HUES6 (cell line): ENCODE measurements around the gene ADCY1.
"Not testable (repeated sequence)": the region's sequence is repeated elsewhere in the genome, so short reads cannot be mapped to it uniquely, and the experiment has no call there.

Experiments
- H3K27ac ChIP-seq: 2 replicates; pipeline ENCODE4 v1.7.0; 2013; ENCODE audit warnings: low read depth, mild to moderate bottlenecking, low read length, inconsistent platforms
- H3K27me3 ChIP-seq: 2 replicates; pipeline ENCODE4 v1.6.1; 2013; ENCODE audit warnings: low read length; ENCODE audit not compliant: control insufficient read depth, insufficient read depth
- H3K36me3 ChIP-seq: 2 replicates; pipeline ENCODE4 v1.6.1; 2013; ENCODE audit warnings: low read length; ENCODE audit not compliant: control insufficient read depth, insufficient read depth
- H3K4me1 ChIP-seq: 2 replicates; pipeline ENCODE4 v1.6.1; 2013; ENCODE audit warnings: low read length; ENCODE audit not compliant: control insufficient read depth, insufficient read depth
- H3K4me3 ChIP-seq: 2 replicates; pipeline ENCODE4 v1.5.1; 2013; ENCODE audit warnings: low read depth, low read length
- H3K9ac ChIP-seq: one replicate; pipeline ENCODE4 v1.6.1; 2013; ENCODE audit warnings: mild to moderate bottlenecking, low read length
- H3K9me3 ChIP-seq: 2 replicates; pipeline ENCODE4 v1.6.1; 2013; ENCODE audit warnings: low read depth, low read length; ENCODE audit not compliant: control insufficient read depth, insufficient read depth

ADCY1 gene

DNA sequence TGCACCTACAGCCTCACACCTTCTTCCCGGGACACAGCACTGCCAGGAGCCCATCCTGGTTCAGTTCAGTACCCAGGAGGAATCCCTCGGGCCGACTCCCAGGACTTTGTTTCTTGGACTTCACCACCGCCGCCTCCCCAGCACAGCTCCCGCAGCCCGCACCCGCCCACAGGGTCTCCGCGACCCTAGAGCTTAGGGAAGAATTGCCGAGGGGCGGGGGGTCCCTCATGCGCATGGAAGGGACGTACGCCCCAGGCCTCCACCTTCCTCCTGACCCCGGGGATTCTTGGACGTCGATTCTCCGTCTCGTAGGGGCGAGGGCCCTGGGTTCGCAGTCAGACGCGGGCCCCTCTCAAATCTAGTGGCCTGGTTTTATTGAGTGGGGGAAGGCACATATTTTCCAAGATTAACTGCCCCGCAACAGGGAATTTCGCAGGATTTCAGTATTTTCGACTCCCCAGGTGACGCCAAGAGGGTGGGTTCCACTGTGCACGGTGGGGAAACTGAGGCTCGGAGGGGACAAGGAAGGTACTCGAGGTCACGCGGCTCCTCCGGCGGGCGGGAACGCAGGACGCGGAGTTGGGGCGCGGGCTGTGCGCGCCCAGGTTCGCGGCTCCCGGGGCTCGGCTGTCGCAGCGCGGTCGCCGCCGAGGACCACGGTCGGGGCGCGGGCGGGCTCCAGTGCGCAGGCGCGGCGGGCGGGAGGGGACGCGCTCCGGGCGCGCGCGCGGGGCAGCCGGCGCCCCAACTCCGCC is at the start of gene ADCY1:
TSS of gene ADCY1 (plus strand) at position 708 of the 755 bp plus-strand sequence. CDS start 176 bp downstream, outside the sequence.
- Histone ChIP-seq H3K9ac (peak within 1 kb of the TSS; percentile 58), H3K36me3 (no peaks in the 10 kb centered on the region), H3K4me1 (peaks cover 28% of the 10 kb centered on the region), H3K27me3 (peaks cover 68% of the 10 kb centered on the region), H3K9me3 (peaks cover 4% of the 10 kb centered on the region; the same call in 1 of the 2 replicates), H3K27ac (no peak within 1 kb of the TSS), H3K4me3 (peak within 1 kb of the TSS; percentile 84)

DNA sequence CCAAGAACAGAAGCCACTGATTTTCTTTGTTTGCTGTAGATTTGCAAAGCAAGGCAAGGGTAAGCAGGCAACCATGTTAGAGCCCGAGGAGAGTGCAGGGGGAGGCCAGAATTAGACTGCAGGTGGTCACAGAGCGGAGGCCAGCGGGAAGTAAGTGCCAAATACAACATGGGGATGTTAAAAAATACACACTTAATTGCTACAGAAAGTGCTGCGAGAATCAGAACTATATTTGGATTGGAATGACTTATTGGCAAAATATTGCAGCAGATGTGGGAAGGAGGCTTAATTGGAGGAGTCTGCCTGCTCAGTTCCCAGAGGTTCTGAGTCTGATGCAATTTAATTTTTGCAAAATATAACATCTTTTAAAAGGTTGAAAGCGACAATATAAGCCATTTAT is 49.7 kb upstream of the ADCY1 start:
- Histone ChIP-seq H3K9ac (no peak overlapping the region), H3K36me3 (no peaks in the 10 kb centered on the region), H3K27me3 (no peaks in the 10 kb centered on the region), H3K4me3 (no peak overlapping the region), H3K27ac (no peak overlapping the region), H3K4me1 (no peaks in the 10 kb centered on the region), H3K9me3 (peaks cover 13% of the 10 kb centered on the region)

DNA sequence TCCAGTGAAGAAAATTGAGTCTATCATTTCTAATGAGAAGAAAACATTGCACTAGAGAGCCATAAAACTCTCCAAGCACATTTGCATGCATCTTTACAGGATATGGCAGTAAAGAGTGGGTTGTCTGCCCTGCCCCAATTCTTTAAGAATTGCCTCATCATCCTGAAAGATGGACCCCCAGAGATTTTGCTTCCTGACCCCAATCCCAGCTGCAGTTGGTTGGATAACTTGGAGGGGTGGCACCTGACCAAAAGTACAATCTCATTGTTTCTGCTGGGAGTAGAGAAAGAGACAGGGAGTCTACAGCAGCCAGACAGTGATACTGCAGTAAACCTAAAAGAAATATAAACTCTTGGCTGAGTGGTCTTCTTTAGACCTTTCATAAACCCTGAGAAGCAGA is 49.1 kb upstream of the ADCY1 start:
- Histone ChIP-seq H3K9ac (no peak overlapping the region), H3K27ac (no peak overlapping the region), H3K36me3 (no peaks in the 10 kb centered on the region), H3K4me1 (no peaks in the 10 kb centered on the region), H3K9me3 (peaks cover 10% of the 10 kb centered on the region; the same call in 1 of the 2 replicates), H3K27me3 (no peaks in the 10 kb centered on the region), H3K4me3 (no peak overlapping the region)

DNA sequence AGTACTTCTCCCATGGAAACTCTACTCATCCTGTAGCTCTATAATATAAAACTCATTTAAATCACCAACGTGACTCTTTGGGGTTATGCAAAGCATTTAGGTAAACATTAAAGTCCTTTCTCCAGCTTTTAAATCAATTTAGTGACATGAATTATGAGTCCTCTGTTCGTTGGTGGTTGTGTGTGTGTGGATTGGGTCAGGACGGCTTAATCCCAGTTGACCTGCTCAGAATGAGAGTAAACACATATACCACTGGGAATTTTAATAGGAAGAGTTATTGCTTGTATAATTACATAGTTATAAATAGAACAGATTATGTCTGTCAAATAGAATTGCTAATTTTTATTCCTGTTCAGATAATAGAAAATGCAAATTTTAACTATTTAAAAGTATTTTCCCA is 30.7 kb upstream of the ADCY1 start:
- Histone ChIP-seq H3K4me3 (no peak overlapping the region), H3K27ac (no peak overlapping the region), H3K4me1 (no peaks in the 10 kb centered on the region), H3K9me3 (peaks cover 9% of the 10 kb centered on the region), H3K9ac (no peak overlapping the region), H3K36me3 (no peaks in the 10 kb centered on the region), H3K27me3 (no peaks in the 10 kb centered on the region)

DNA sequence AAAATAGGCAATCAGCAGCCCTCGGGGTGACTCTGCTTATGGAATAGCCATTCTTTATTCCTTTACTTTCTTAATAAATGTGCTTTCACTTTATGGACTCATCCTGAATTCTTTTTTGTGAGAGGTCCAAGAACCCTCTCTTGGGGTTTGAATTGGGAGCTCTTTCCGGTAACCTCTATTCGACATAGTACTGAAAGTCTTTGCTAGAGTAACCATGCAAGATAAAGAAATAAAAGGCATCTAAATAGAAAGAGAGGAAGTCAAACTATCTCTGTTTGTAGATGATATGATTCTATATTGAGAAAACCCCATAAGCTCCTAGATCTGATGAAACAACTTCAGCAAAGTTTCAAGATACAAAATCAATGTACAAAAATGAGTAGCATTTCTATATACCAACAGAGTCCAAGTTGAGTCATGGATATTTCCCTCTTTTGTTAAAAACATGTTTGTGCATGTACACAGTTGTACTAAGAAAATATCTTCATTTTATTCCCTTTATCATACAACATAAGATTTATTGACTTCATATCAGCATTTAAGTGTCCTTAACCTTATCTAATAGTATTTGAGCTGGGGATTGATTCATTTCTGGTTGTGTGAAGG is 29.0 kb upstream of the ADCY1 start:
- H3K4me1 ChIP-seq, H3K9ac ChIP-seq, H3K27me3 ChIP-seq, H3K4me3 ChIP-seq, H3K9me3 ChIP-seq, H3K36me3 ChIP-seq, H3K27ac ChIP-seq: not testable (repeated sequence)

DNA sequence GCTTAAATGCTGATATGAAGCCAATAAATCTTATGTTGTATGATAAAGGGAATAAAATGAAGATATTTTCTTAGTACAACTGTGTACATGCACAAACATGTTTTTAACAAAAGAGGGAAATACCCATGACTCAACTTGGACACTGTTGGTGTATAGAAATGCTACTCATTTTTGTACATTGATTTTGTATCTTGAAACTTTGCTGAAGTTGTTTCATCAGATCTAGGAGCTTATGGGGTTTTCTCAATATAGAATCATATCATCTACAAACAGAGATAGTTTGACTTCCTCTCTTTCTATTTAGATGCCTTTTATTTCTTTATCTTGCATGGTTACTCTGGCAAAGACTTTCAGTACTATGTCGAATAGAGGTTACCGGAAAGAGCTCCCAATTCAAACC is 25.3 kb upstream of the ADCY1 start:
- H3K27ac ChIP-seq, H3K4me3 ChIP-seq, H3K4me1 ChIP-seq, H3K36me3 ChIP-seq, H3K9ac ChIP-seq, H3K27me3 ChIP-seq, H3K9me3 ChIP-seq: not testable (repeated sequence)

DNA sequence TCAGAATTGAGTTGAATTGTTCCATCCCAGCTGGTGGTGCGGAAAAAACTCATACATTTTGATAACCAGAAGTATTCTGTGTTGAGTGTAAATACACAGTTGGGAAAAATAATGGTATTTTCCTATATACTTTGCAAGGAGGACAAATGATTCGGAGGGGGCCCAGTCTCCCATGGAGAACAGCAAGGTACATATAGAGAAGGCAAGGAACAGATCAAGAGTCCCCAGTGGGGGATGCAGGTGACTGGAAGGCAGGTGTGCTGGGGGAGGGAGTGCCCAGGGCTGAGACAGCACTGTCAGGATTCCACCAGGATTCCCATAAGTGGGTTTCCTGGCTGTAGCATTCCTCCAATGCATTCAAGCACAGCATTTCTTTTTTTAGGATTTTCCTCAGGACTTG is 10.8 kb upstream of the ADCY1 start:
- no peaks in the 10 kb centered on the region for H3K36me3 ChIP-seq
- H3K4me3 ChIP-seq = no peak overlapping the region
- H3K9ac ChIP-seq = no peak overlapping the region
- peaks cover 17% of the 10 kb centered on the region for H3K9me3 ChIP-seq
- H3K27ac ChIP-seq = no peak overlapping the region
- peaks cover 2% of the 10 kb centered on the region; the same call in 1 of the 2 replicates for H3K27me3 ChIP-seq
- peaks cover 31% of the 10 kb centered on the region for H3K4me1 ChIP-seq

DNA sequence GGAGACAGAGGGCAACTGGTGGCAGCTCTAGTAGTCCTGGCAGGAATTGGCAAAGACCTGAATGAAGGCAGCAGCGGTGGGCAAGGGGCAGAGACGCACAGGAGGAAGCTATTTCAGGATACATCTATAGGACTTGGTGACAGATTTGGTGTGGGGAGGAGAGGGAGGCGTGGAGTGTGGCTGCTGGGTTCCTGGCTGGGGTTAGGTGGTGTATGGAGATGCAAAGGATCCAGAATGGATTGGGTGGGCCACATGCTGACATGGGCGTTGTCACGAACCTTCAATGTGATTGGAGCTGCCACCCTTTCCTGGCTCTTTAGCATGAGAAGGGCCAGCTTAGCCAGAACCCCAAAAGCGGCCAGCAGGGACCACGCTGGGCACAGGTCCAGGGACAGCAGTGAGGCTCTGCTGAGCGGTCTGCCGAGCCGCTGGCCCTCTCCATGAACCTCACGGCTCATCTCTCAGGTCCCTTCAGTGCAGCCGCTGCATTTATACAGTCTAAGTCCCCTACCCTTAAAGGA is 10.2 kb upstream of the ADCY1 start:
- no peak overlapping the region for H3K4me3 ChIP-seq
- H3K4me1 ChIP-seq = peaks cover 31% of the 10 kb centered on the region
- peaks cover 2% of the 10 kb centered on the region; the same call in 1 of the 2 replicates for H3K27me3 ChIP-seq
- peaks cover 11% of the 10 kb centered on the region for H3K9me3 ChIP-seq
- no peaks in the 10 kb centered on the region for H3K36me3 ChIP-seq
- no peak overlapping the region for H3K9ac ChIP-seq
- no peak overlapping the region for H3K27ac ChIP-seq

DNA sequence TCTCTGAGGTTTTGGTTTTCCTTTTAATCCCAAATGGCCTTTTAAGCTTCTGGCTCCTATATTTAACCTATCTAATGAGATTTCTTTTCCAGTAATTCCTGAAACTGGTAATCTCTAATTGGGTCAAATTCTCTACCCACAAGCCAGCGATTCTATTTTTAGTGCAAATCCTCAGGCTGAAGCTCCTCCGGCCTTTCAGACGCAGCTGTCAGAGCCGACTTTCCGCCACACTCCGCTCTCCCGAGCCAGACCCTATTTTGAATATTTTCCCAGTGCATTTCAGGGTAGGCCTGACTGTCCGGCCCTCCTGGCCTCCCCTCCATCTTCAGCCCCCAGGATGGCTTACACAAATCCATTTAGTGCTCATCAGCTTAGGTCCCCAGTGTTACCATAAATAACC is 9.7 kb upstream of the ADCY1 start:
- Histone ChIP-seq H3K9me3 (peaks cover 7% of the 10 kb centered on the region), H3K27ac (no peak overlapping the region), H3K9ac (no peak overlapping the region), H3K27me3 (peaks cover 2% of the 10 kb centered on the region; the same call in 1 of the 2 replicates), H3K4me1 (peaks cover 31% of the 10 kb centered on the region), H3K4me3 (no peak overlapping the region), H3K36me3 (no peaks in the 10 kb centered on the region)

DNA sequence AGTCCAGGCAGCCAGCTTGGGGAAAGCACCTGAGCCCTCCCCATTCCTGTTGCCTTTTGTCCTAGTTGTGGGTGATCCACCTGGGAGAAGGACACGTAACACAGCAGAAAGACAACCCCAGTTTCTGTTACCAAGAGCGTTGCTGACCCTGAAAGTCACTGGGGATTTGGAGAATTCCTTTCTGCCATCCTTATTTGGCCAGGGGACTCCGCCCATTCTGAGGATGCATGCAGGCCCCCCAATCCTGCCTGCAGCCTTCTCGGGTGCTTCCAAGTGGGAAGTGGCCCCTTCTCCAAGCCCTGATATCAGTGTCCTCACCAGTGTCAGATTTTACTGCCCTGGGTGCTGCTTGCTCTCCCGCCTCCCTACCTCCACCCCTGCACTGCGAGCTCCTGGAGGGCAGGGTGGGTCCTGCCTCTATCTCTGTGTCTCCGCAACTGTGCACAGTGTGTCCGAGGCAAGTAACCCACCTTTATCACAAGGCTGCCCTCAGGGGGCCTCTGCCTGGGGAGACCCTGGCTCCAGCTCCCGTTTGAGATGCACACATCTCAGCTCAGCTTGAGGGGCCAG is 9.2 kb upstream of the ADCY1 start:
- H3K4me1 ChIP-seq = peaks cover 29% of the 10 kb centered on the region
- H3K4me3 ChIP-seq = no peak overlapping the region
- H3K36me3 ChIP-seq = no peaks in the 10 kb centered on the region
- peaks cover 2% of the 10 kb centered on the region for H3K9me3 ChIP-seq
- H3K27me3 ChIP-seq = peaks cover 2% of the 10 kb centered on the region; the same call in 1 of the 2 replicates
- H3K9ac ChIP-seq = no peak overlapping the region
- no peak overlapping the region for H3K27ac ChIP-seq

DNA sequence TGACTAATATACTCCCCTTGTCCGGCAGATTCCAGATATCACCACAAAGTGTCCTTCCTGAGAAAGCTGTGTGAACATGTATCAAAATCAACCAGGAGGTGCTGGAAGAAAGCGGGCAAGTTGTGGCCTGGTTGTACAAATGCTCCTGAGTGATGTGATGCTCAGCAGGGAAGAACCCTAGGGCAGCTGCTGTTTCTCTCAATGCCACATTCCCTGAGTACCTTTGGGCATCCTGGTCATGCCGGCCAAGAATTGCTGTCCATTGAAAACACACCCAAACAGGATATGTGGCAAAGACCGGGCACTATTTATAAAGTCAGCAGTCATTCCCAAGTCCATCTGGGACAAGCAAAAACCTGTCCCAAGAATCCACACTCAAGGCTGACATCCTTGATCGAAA is 7.8 kb upstream of the ADCY1 start:
- Histone ChIP-seq H3K27me3 (peaks cover 8% of the 10 kb centered on the region; the same call in 1 of the 2 replicates), H3K9me3 (peaks cover 4% of the 10 kb centered on the region; the same call in 1 of the 2 replicates), H3K27ac (no peak overlapping the region)

More for the DNA sequence above, 7.8 kb upstream of the ADCY1 start:
- Histone ChIP-seq H3K36me3 (no peaks in the 10 kb centered on the region), H3K4me1 (peaks cover 23% of the 10 kb centered on the region), H3K9ac (no peak overlapping the region), H3K4me3 (no peak overlapping the region)
